ENCODE measurements around the gene NXN.

DNA sequence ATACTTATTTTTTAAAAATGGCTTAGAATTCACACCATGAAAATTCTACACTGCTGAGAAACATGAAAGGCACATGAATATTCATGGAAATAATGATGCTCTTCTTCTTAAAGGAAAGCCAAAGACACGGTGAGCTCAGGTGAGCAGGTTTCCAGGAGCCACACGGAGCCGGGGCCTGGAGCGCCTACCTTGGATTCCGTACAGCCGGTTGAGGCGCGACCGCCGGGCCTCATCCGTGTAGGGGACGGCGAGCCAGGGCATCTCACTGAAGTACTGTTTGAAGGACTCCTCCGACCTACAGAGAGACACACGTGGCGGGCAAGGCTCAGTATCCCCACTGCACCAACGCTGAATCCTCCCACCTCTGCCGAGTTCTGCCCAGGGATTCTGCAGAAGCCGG lies 160.3 kb downstream of the NXN start:
- no peak for TF ChIP-seq CTCF (IDR thresholded peaks at IDR 0.05)
- TF ChIP-seq EZH2 (IDR thresholded peaks at IDR 0.05; ENCODE audit: borderline replicate concordance, insufficient read depth, low read depth, low read length, poor library complexity, severe bottlenecking) = no peak

Data from B cell (primary cell).